Left colon (tissue), 2 donors: ENCODE data around the gene TOMM7. TPM values are rescaled to one million over a fixed set of nuclear protein-coding genes. Genes with fewer than 3 reads are reported as not detected.
A peak's percentile ranks its signal among the peaks of the same experiment; 100 is the strongest.
"Not testable (repeated sequence)": the region's sequence is repeated elsewhere in the genome, so short reads cannot be mapped to it uniquely, and the experiment has no call there.

Experiments
- ATAC-seq: fragments of 200-7000 bp; cut with Tn5 transposase; one replicate; pipeline ENCODE4 v1.9.1; 2020; ENCODE audit warnings: mild to moderate bottlenecking, moderate library complexity
- DNase-seq, 2 donors: peaks; one replicate each; pipeline ENCODE4 v3.0.0-alpha.2; 2020
- intact Hi-C, 2 donors: fragments of 100-400 bp; cut with DNase I in 1 of 2; cut with micrococcal nuclease in 1 of 2; formaldehyde crosslinking; loops; one replicate each; pipeline versions ENCODE4 v1.11.2 to v1.14.0; 2022; cut with DNase I, micrococcal nuclease
- total RNA-seq, 2 donors: library from RNA; stranded (reverse); fragmentation: NEBNext Ultra II Directional; extraction: Animal tissue kit (Norgen Biotek cat#: 25700); gene quantifications; one replicate each; pipeline ENCODE4 v1.2.1, GENCODE V29; 2021
- donor health status: DM: no; HTN: no; CAD: no.
- donor health status: DM: yes; HTN: yes; CAD: no.

TOMM7 gene
- total RNA-seq, 2 donors from 2014 or later, result 207 to 251 TPM

- intact Hi-C loops, result no loop called here
- DNase-seq, result no peak
- ATAC-seq, result no peak
These were observed 32.4 kb upstream of the TOMM7 start for GRCh38 chr7:22855049-22855392.

- ATAC-seq, result peak; percentile 74
- intact Hi-C loops, result no loop called here
- peak; percentile 88 to 89 for DNase-seq
These were observed 31.8 kb upstream of the TOMM7 start for GRCh38 chr7:22854158-22855048.

- peak; percentile 36 to 53 for DNase-seq
- intact Hi-C loops, result no loop called here
- ATAC-seq, result peak; percentile 88
These were observed 31.1 kb upstream of the TOMM7 start for GRCh38 chr7:22853674-22854157.

DNA sequence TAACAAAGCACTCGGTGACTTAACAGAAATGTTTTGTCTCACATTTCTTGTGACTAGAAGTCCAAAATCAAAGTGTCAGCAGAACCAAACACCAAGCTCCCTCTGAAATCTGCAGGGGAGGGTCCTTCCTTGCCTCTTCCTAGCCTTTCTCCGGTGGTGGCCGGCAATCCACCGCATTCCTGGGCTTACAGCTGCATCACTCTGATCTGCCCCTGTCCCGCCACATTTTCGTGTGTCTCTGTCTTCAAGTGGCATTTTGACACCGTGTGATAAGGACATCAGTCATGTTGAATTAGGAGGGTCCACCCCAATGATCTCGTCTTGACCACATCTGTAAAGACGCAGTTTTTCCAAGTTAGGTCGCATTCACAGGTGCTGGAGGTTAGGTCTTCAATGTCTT, 30.5 kb upstream of the TOMM7 start:
- no peak for DNase-seq
- ATAC-seq, result no peak
- intact Hi-C loops, result no loop called here

GRCh38 chr7:22851145-22851544, 28.5 kb upstream of the TOMM7 start:
- intact Hi-C loops, result no loop called here
- no peak for ATAC-seq
- DNase-seq, result no peak

DNA sequence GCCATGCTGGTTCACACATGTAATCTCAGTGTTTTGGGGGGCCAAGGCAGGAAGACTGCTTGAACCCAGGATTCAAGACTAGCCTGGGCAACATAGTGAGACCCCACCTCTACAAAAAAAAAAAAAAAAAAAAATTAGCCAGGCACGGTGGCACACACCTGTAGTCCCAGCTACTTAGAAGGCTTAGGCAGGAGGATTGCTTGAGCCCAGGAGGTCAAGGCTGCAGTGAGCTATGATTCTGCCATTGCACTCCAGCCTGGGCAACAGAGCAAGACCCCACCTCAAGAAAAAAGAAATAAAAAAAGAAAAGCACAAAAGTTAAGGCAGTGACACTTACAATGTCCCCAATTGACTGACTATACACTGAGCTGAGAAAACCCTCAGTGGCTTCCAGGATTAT, 27.7 kb upstream of the TOMM7 start:
- intact Hi-C loops, ATAC-seq, DNase-seq: not testable (repeated sequence)

DNA sequence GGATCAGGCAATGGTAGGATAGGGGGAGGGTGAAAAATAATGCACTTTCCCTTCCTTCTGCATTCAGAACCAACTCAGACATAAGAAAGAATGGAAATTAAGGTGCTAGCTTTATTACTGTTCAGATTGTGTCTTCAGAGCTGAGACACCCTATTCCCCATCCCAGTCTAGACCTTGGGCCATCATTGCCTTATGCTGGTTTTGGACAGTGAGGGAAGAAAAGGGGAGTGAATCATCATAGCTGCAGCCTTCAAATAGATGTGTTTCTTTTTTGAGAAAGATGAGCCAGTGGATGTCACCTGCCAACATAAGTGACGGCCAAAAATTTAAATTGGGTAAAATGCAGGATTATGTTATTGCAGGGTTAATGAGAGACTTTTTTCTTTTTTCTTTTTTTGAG, 27.0 kb upstream of the TOMM7 start:
- DNase-seq (no peak), ATAC-seq (no peak)
- intact Hi-C loops, result no loop called here

- intact Hi-C loops, result no loop called here
- no peak for DNase-seq
- no peak for ATAC-seq
These were observed 26.5 kb upstream of the TOMM7 start for GRCh38 chr7:22849172-22849571.

GRCh38 chr7:22846961-22847360, 24.3 kb upstream of the TOMM7 start:
- ATAC-seq (no peak), DNase-seq (no peak)
- intact Hi-C loops, result no loop called here

DNA sequence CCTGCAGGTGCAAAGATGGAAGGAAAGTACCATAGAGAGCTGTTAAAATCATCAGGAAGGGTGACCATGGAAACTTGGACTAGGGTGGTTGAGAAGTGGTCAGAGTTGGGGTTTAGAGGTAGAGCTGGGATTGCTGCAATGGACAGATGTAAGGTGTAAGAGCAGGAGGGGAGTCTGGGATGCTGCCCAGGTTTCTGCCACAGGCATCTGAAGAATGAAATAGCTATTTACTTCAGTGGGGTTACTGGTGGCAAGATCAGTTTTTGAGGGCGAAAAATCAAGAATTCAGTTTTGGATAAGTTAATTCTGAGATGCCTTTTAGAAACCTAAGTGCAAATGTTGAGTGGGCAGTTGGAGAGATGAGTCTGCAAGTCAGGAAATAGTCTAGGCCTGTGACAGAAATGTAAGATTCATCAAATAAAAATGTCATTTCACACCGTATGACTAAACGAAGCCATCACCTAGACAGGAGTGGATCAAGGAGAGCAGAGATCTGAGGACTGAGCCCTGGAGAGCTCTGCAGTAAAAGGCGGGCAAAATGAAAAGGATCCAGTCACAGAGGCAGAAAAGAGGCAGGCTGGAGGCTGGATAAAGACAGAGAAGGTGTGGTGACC, 22.7 kb upstream of the TOMM7 start:
- ATAC-seq, result no peak
- DNase-seq, result no peak
- intact Hi-C loops, result no loop called here

DNA sequence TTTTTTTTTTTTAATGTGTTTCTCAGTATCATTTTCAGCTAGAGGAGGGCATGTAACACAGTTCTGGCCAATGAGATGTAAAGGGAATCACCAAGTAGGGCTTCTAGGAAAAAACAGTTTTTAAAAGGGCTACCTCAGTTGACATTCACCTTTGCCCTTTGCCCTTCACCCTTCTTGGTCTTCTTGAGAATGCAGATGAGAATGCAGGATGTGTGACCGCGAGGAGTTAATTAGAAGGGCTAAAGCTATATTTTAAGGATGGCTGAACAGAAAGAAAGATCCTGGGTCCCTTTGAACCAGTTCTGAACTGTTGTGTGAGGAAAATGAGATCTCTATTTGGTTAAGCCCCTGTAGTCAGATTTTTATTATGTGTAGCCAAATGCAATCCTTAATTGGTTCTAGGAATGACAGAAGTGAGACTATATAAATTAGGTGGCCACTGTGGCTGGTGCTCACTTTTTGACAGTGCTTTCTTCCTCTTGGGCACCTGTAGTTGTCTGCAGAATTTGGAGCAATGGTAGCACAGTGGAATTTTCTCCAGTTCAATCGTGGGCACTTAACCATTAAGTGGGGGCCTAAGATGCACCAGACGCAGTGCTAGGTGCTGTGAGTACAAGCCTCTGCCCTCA, 21.1 kb upstream of the TOMM7 start:
- intact Hi-C loops, result no loop called here
- ATAC-seq (no peak), DNase-seq (no peak)

GRCh38 chr7:22842973-22843372, 20.3 kb upstream of the TOMM7 start:
- DNase-seq (no peak), ATAC-seq (no peak)
- intact Hi-C loops, result no loop called here

DNA sequence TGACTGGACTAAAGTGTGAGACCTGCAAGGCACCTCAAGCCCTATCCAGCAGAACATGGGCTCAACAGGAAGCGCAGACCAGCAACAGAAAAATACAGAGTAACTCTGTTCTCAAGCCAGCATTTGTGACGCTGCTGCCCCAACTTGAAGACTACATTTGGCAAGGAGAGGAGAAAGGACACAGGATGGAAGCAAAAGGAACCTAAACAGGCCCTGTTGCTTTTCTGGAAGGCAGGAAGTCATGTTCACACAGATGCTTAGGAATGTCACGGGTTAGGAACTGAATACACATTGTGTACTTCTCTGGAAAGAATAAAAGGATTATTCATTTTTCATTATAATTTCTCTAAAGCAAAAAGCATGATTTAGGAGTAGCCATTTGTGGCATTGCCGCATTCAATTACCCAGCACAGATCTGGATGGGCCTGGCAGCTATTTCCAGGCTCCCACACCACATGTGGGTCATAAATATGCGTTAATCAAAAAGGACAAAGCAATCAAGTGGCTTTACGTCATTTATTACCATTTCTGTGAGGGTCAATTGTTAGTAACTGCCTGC, 19.8 kb upstream of the TOMM7 start:
- ATAC-seq (no peak), DNase-seq (no peak)
- intact Hi-C loops, result no loop called here

- DNase-seq (peak in 1 of 2 donors; percentile 27), ATAC-seq (no peak)
- intact Hi-C loops, result no loop called here
These were observed 19.3 kb upstream of the TOMM7 start for GRCh38 chr7:22841954-22842353.

GRCh38 chr7:22837308-22837707, 14.7 kb upstream of the TOMM7 start:
- DNase-seq (no peak), ATAC-seq (no peak)
- intact Hi-C loops, result no loop called here

DNA sequence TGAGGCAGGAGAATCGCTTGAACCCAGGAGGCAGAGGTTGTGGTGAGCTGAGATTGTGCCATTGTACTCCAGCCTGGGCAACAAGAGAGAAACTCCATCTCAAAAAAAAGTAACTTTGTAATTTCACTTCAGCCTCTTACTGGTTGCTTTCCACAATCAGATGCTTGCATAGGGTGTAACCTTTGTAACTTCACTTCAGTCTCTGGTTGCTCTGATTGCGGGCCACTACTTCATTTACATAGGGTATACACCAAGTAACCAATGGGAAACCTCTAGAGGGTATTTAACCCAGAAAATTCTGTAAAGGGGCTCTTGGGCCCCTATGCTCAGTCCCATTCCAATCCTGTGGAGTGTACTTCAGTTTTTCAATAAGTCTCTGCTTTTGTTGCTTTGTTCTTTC, 13.9 kb upstream of the TOMM7 start:
- ATAC-seq, intact Hi-C loops, DNase-seq: not testable (repeated sequence)

- ATAC-seq (no peak), DNase-seq (no peak)
- intact Hi-C loops, result no loop called here
These were observed 11.3 kb upstream of the TOMM7 start for GRCh38 chr7:22833957-22834356.

GRCh38 chr7:22833113-22833855, 10.6 kb upstream of the TOMM7 start:
- no peak for DNase-seq
- no peak for ATAC-seq
- intact Hi-C loops, result no loop called here

DNA sequence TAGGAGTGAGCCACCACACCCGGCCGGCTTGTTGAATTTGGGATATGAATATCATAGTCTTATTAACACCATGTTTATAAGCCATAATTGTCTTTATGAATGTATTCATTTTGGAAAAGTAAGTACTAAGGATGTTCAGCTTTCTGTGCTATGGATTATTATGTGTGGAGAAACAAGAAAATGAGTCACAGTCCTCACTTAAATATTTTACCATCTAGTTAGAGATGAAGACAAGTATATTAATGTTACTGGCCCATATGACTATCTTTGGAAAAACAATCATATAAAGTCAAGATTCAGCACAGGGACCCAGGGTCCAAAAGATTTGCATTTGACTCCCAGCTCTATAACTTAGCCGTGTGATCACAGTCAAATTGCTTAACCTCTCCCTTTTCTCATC, 9.8 kb upstream of the TOMM7 start:
- intact Hi-C loops, result no loop called here
- DNase-seq, result no peak

More for the DNA sequence above, 9.8 kb upstream of the TOMM7 start:
- ATAC-seq, result no peak
